ENCODE data around the gene KNCN. TPM values are rescaled to one million over a fixed set of nuclear protein-coding genes. Genes with fewer than 3 reads are reported as not detected.

The KNCN gene
- total RNA-seq, 2 donors from 2014 or later = not detected

- H3K4me3 Mint-ChIP-seq = no peak overlapping the region
- Histone ChIP-seq H3K36me3 (ENCODE audit: control insufficient read depth, insufficient read depth, low read length) (no peaks in the 10 kb centered on the region), H3K4me1 (ENCODE audit: control insufficient read depth, insufficient read depth, low read length) (peaks cover 39% of the 10 kb centered on the region), H3K9ac (ENCODE audit: extremely low read depth, low read length, poor library complexity, severe bottlenecking) (no peak overlapping the region), H3K27me3 (ENCODE audit: control insufficient read depth, insufficient read depth, low read length, poor library complexity, severe bottlenecking) (peaks cover 44% of the 10 kb centered on the region), H3K27ac (ENCODE audit: low read depth, low read length) (no peak overlapping the region), H3K4me3 (ENCODE audit: low read length) (no peak overlapping the region), H3K9me3 (ENCODE audit: control insufficient read depth, low read length) (no peaks in the 10 kb centered on the region)
- H3K27me3 Mint-ChIP-seq (ENCODE audit: insufficient read depth) = peaks cover 79% of the 10 kb centered on the region
- H3K36me3 Mint-ChIP-seq (ENCODE audit: low read depth) = no peaks in the 10 kb centered on the region
- H3K27ac Mint-ChIP-seq = no peak overlapping the region
- peak; percentile 55 for DNase-seq
- H3K9me3 Mint-ChIP-seq = no peaks in the 10 kb centered on the region
- 46 to 64% methylated on average over 13 of the region's 13 CpGs for WGBS, 2 experiments (ENCODE audit: insufficient coverage in 1 of 2, insufficient read length in 1 of 2)
- H3K4me1 Mint-ChIP-seq = peaks cover 79% of the 10 kb centered on the region
- no peak for TF ChIP-seq CTCF (conservative IDR thresholded peaks at IDR 0.05)
These were observed 28.5 kb downstream of the KNCN start for GRCh38 chr1:46522969-46523320.

GRCh38 chr1:46522184-46522968 lies 29.1 kb downstream of the KNCN start:
- Histone ChIP-seq H3K27me3 (ENCODE audit: control insufficient read depth, insufficient read depth, low read length, poor library complexity, severe bottlenecking) (peaks cover 39% of the 10 kb centered on the region), H3K36me3 (ENCODE audit: control insufficient read depth, insufficient read depth, low read length) (no peaks in the 10 kb centered on the region), H3K9me3 (ENCODE audit: control insufficient read depth, low read length) (no peaks in the 10 kb centered on the region), H3K27ac (ENCODE audit: low read depth, low read length) (no peak overlapping the region), H3K4me3 (ENCODE audit: low read length) (no peak overlapping the region), H3K4me1 (ENCODE audit: control insufficient read depth, insufficient read depth, low read length) (peaks cover 44% of the 10 kb centered on the region), H3K9ac (ENCODE audit: extremely low read depth, low read length, poor library complexity, severe bottlenecking) (no peak overlapping the region)
- Mint-ChIP-seq H3K27me3 (ENCODE audit: insufficient read depth) (peaks cover 77% of the 10 kb centered on the region), H3K27ac (peak overlapping the region; percentile 66), H3K4me1 (peaks cover 81% of the 10 kb centered on the region), H3K36me3 (ENCODE audit: low read depth) (no peaks in the 10 kb centered on the region), H3K4me3 (no peak overlapping the region), H3K9me3 (no peaks in the 10 kb centered on the region)
- WGBS, 2 experiments (ENCODE audit: insufficient coverage in 1 of 2, insufficient read length in 1 of 2) = 57 to 77% methylated on average over 11 to 16 of the region's 16 CpGs
- TF ChIP-seq CTCF (conservative IDR thresholded peaks at IDR 0.05) = no peak
- DNase-seq = peak; percentile 53

GRCh38 chr1:46521414-46521813 lies 30.0 kb downstream of the KNCN start:
- H3K27me3 ChIP-seq (ENCODE audit: control insufficient read depth, insufficient read depth, low read length, poor library complexity, severe bottlenecking) = peaks cover 29% of the 10 kb centered on the region

More at GRCh38 chr1:46521414-46521813, 30.0 kb downstream of the KNCN start:
- Mint-ChIP-seq H3K4me1 (peaks cover 83% of the 10 kb centered on the region), H3K4me3 (no peak overlapping the region), H3K36me3 (ENCODE audit: low read depth) (no peaks in the 10 kb centered on the region), H3K9me3 (no peaks in the 10 kb centered on the region), H3K27me3 (ENCODE audit: insufficient read depth) (peaks cover 70% of the 10 kb centered on the region), H3K27ac (no peak overlapping the region)
- TF ChIP-seq CTCF (conservative IDR thresholded peaks at IDR 0.05) = no peak
- Histone ChIP-seq H3K36me3 (ENCODE audit: control insufficient read depth, insufficient read depth, low read length) (no peaks in the 10 kb centered on the region), H3K4me1 (ENCODE audit: control insufficient read depth, insufficient read depth, low read length) (peaks cover 46% of the 10 kb centered on the region), H3K9ac (ENCODE audit: extremely low read depth, low read length, poor library complexity, severe bottlenecking) (no peak overlapping the region), H3K27ac (ENCODE audit: low read depth, low read length) (no peak overlapping the region), H3K9me3 (ENCODE audit: control insufficient read depth, low read length) (no peaks in the 10 kb centered on the region), H3K4me3 (ENCODE audit: low read length) (no peak overlapping the region)
- 100% methylated on average over 1 of the region's 2 CpGs; no CpG with 5 or more reads in 1 of the 2 experiments for WGBS, 2 experiments (ENCODE audit: insufficient coverage in 1 of 2, insufficient read length in 1 of 2)
- DNase-seq = peak; percentile 37
